HepG2 (cell line): ENCODE measurements around the gene DNAJC4. TPM values are rescaled to one million over a fixed set of nuclear protein-coding genes. Genes with fewer than 3 reads are reported as not detected.

Source experiments
- AGO1 ChIP-seq: fragments of 200-400 bp; formaldehyde crosslinking; IDR thresholded peaks from 2 replicates; pipeline ENCODE4 v1.6.1; 2017; ENCODE audit warnings: mild to moderate bottlenecking, low read depth, low read length, moderate library complexity; ENCODE audit not compliant: poor library complexity, severe bottlenecking
- ARNT ChIP-seq: fragments of 450-650 bp; IDR thresholded peaks from 2 replicates; pipeline ENCODE4 v1.6.1; 2017
- CEBPG ChIP-seq: IDR thresholded peaks from 2 replicates; pipeline ENCODE4 v1.6.1; 2016
- ETV6 ChIP-seq: sonication (generic); formaldehyde crosslinking; conservative IDR thresholded peaks from 2 replicates; pipeline ENCODE4 v1.4.0; 2020; ENCODE audit warnings: missing genetic modification reagents
- FOXM1 ChIP-seq: sonication (generic); formaldehyde crosslinking; IDR thresholded peaks from 2 replicates; pipeline ENCODE4 v1.5.0; 2020; ENCODE audit warnings: missing genetic modification reagents
- KLF13 ChIP-seq: sonication (generic); formaldehyde crosslinking; IDR thresholded peaks from 2 replicates; pipeline ENCODE4 v1.4.0; 2020; ENCODE audit warnings: mild to moderate bottlenecking, missing genetic modification reagents
- NCOR1 ChIP-seq: fragments of 200-600 bp; sonication (generic); IDR thresholded peaks from 2 replicates; pipeline ENCODE4 v1.7.0; 2017; ENCODE audit warnings: antibody characterized with exemption, low read length, borderline replicate concordance
- NR2C2 ChIP-seq: sonication (generic); formaldehyde crosslinking; IDR thresholded peaks from 2 replicates; pipeline ENCODE4 v1.4.0; 2020; ENCODE audit warnings: missing genetic modification reagents, mild to moderate bottlenecking, moderate library complexity, borderline replicate concordance
- PRMT3 ChIP-seq: sonication (generic); formaldehyde crosslinking; IDR thresholded peaks from 2 replicates; pipeline ENCODE4 v1.8.1; 2022; ENCODE audit warnings: low read depth, mild to moderate bottlenecking, moderate library complexity, missing genetic modification reagents, borderline replicate concordance
- SPEN ChIP-seq: sonication (generic); formaldehyde crosslinking; IDR thresholded peaks from 2 replicates; pipeline ENCODE4 v1.5.1; 2020; ENCODE audit warnings: low read depth, mild to moderate bottlenecking, missing genetic modification reagents
- TRIM24 ChIP-seq: sonication (generic); formaldehyde crosslinking; IDR thresholded peaks from 2 replicates; pipeline ENCODE4 v1.8.0; 2022; ENCODE audit warnings: mild to moderate bottlenecking, missing genetic modification reagents
- YY1 ChIP-seq: IDR thresholded peaks from 2 replicates; pipeline ENCODE4 v1.6.1; 2011; ENCODE audit warnings: low read length, low read depth, moderate library complexity, mild to moderate bottlenecking; ENCODE audit not compliant: insufficient read depth, insufficient replicate concordance
- ZNF10 ChIP-seq: sonication (generic); formaldehyde crosslinking; IDR thresholded peaks from 2 replicates; pipeline ENCODE4 v1.4.0; 2020; ENCODE audit warnings: mild to moderate bottlenecking, low read depth, missing genetic modification reagents, borderline replicate concordance
- ZNF501 ChIP-seq: sonication (generic); formaldehyde crosslinking; IDR thresholded peaks from 2 replicates; pipeline ENCODE4 v1.5.1; 2020; ENCODE audit warnings: mild to moderate bottlenecking, moderate library complexity, missing genetic modification reagents
- polyA plus RNA-seq, 8 experiments: library from polyadenylated mRNA; depleted of rRNA in 3 of 8; stranded (reverse) in 7 of 8; unstranded in 1 of 8; fragments of >200 nt; fragmentation: Illumina TruSeq in 4 of 8; extraction: Trizol in 4 of 8; gene quantifications; 2 replicates each; pipeline versions ENCODE4 v1.2.1 to v1.2.3, GENCODE V29; 2011 to 2016; ENCODE audit warnings: low read depth in 4 of 8, missing spikeins in 1 of 8, mixed read lengths in 1 of 8; ENCODE audit not compliant: insufficient read depth in 1 of 8
- total RNA-seq, 5 experiments: library from RNA; depleted of rRNA; stranded (reverse); fragments of >200 nt; fragmentation: Illumina TruSeq; extraction: Trizol; gene quantifications; 2 replicates each; pipeline ENCODE4 v1.2.3, GENCODE V29; 2016; ENCODE audit warnings: low read depth in 1 of 5
- TF ChIP-seq, protein P1 (sequence below): IDR thresholded peaks from 2 replicates; pipeline ENCODE4 v1.6.1; 2012; ENCODE audit warnings: low read depth, low read length, improper control_type of control experiment
- TF ChIP-seq, protein P2 (sequence below): sonication (generic); formaldehyde crosslinking; IDR thresholded peaks from 2 replicates; pipeline ENCODE4 v1.4.0; 2020; ENCODE audit warnings: missing genetic modification reagents
- TF ChIP-seq, protein P3 (sequence below): sonication (generic); formaldehyde crosslinking; IDR thresholded peaks from 2 replicates; pipeline ENCODE4 v1.5.0; 2020; ENCODE audit warnings: mild to moderate bottlenecking, missing genetic modification reagents, borderline replicate concordance
- TF ChIP-seq, protein P4 (sequence below), 2 experiments: IDR thresholded peaks; 2 replicates each; pipeline ENCODE4 v1.6.1; 2011 to 2012; ENCODE audit warnings: low read length in 2 of 2, borderline replicate concordance in 1 of 2, low read depth in 1 of 2, mild to moderate bottlenecking in 1 of 2, moderate library complexity in 1 of 2

DNAJC4 gene
- total and polyA plus RNA-seq, 2 of the 13 experiments (the other 11 are each of a cell fraction or from before 2014, with no cell fraction given) = 10.3 to 60.8 TPM

DNA sequence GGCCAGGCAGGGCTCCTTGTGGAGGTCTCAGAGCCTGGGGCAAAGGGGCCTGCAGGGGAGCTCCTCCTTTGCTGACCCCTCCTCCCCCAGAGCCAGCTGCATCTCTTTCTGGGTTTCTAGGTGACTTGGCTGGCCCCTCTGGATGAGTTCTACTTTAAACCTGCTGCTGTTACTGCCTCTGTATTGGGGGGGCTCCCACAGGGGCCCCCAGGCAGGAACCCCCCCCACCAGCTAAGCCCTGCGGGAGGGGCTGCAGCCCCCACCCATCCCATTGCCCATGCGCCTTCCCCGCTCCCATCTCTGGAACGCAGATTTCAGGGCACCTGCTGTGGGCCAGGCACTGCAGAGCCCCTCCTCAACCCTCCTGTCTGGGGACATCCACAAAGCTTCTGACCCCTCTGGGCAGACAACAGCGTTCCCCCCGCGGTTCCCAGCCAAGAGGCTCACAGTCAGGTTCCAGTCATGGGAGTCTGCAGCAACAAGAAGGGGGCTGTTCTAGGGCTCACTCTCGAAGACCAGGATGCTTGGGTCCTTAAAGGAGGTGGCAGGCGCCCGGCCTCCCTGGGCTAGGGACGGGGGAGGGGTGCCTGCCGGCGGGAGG, 20.2 kb downstream of the DNAJC4 start (continued):
- TF ChIP-seq, protein P1, sequence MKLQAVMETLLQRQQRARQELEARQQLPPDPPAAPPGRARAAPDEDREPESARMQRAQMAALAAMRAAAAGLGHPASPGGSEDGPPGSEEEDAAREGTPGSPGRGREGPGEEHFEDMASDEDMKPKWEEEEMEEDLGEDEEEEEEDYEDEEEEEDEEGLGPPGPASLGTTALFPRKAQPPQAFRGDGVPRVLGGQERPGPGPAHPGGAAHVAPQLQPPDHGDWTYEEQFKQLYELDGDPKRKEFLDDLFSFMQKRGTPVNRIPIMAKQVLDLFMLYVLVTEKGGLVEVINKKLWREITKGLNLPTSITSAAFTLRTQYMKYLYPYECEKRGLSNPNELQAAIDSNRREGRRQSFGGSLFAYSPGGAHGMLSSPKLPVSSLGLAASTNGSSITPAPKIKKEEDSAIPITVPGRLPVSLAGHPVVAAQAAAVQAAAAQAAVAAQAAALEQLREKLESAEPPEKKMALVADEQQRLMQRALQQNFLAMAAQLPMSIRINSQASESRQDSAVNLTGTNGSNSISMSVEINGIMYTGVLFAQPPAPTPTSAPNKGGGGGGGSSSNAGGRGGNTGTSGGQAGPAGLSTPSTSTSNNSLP = no peak
- TF ChIP-seq AGO1 (peak; percentile 37), NCOR1 (no peak), ZNF501 (CRISPR knock-in tag) (0 out of 2 replicates have a peak, but pooled peaks have one; percentile 29), FOXM1 (CRISPR knock-in tag) (no peak), PRMT3 (no peak), NR2C2 (no peak), TRIM24 (no peak), CEBPG (CRISPR knock-in tag) (no peak), SPEN (CRISPR knock-in tag) (no peak), YY1 (no peak), ZNF10 (CRISPR knock-in tag) (no peak), ARNT (no peak), KLF13 (CRISPR knock-in tag) (no peak), ETV6 (no peak)
- TF ChIP-seq, protein P2, sequence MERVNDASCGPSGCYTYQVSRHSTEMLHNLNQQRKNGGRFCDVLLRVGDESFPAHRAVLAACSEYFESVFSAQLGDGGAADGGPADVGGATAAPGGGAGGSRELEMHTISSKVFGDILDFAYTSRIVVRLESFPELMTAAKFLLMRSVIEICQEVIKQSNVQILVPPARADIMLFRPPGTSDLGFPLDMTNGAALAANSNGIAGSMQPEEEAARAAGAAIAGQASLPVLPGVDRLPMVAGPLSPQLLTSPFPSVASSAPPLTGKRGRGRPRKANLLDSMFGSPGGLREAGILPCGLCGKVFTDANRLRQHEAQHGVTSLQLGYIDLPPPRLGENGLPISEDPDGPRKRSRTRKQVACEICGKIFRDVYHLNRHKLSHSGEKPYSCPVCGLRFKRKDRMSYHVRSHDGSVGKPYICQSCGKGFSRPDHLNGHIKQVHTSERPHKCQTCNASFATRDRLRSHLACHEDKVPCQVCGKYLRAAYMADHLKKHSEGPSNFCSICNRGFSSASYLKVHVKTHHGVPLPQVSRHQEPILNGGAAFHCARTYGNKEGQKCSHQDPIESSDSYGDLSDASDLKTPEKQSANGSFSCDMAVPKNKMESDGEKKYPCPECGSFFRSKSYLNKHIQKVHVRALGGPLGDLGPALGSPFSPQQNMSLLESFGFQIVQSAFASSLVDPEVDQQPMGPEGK (CRISPR knock-in tag) = no peak
- TF ChIP-seq, protein P3, sequence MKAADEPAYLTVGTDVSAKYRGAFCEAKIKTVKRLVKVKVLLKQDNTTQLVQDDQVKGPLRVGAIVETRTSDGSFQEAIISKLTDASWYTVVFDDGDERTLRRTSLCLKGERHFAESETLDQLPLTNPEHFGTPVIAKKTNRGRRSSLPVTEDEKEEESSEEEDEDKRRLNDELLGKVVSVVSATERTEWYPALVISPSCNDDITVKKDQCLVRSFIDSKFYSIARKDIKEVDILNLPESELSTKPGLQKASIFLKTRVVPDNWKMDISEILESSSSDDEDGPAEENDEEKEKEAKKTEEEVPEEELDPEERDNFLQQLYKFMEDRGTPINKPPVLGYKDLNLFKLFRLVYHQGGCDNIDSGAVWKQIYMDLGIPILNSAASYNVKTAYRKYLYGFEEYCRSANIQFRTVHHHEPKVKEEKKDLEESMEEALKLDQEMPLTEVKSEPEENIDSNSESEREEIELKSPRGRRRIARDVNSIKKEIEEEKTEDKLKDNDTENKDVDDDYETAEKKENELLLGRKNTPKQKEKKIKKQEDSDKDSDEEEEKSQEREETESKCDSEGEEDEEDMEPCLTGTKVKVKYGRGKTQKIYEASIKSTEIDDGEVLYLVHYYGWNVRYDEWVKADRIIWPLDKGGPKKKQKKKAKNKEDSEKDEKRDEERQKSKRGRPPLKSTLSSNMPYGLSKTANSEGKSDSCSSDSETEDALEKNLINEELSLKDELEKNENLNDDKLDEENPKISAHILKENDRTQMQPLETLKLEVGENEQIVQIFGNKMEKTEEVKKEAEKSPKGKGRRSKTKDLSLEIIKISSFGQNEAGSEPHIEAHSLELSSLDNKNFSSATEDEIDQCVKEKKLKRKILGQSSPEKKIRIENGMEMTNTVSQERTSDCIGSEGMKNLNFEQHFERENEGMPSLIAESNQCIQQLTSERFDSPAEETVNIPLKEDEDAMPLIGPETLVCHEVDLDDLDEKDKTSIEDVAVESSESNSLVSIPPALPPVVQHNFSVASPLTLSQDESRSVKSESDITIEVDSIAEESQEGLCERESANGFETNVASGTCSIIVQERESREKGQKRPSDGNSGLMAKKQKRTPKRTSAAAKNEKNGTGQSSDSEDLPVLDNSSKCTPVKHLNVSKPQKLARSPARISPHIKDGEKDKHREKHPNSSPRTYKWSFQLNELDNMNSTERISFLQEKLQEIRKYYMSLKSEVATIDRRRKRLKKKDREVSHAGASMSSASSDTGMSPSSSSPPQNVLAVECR (CRISPR knock-in tag) = no peak
- TF ChIP-seq, protein P4, sequence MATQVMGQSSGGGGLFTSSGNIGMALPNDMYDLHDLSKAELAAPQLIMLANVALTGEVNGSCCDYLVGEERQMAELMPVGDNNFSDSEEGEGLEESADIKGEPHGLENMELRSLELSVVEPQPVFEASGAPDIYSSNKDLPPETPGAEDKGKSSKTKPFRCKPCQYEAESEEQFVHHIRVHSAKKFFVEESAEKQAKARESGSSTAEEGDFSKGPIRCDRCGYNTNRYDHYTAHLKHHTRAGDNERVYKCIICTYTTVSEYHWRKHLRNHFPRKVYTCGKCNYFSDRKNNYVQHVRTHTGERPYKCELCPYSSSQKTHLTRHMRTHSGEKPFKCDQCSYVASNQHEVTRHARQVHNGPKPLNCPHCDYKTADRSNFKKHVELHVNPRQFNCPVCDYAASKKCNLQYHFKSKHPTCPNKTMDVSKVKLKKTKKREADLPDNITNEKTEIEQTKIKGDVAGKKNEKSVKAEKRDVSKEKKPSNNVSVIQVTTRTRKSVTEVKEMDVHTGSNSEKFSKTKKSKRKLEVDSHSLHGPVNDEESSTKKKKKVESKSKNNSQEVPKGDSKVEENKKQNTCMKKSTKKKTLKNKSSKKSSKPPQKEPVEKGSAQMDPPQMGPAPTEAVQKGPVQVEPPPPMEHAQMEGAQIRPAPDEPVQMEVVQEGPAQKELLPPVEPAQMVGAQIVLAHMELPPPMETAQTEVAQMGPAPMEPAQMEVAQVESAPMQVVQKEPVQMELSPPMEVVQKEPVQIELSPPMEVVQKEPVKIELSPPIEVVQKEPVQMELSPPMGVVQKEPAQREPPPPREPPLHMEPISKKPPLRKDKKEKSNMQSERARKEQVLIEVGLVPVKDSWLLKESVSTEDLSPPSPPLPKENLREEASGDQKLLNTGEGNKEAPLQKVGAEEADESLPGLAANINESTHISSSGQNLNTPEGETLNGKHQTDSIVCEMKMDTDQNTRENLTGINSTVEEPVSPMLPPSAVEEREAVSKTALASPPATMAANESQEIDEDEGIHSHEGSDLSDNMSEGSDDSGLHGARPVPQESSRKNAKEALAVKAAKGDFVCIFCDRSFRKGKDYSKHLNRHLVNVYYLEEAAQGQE (IDR thresholded peaks at IDR 0.05; ENCODE audit: borderline replicate concordance in 1 of 2, low read depth in 1 of 2, low read length in 2 of 2) = no peak
